GM23338 (cell line): ENCODE results near the gene PSD. TPM values are rescaled to one million over a fixed set of nuclear protein-coding genes. Genes with fewer than 3 reads are reported as not detected.

Experiments
- ATAC-seq: fragments of 200-7000 bp; cut with Tn5 transposase; 3 replicates; pipeline ENCODE4 v1.9.1; 2020
- DNase-seq: peaks from one replicate; pipeline ENCODE4 v3.0.0-alpha.2; 2015; ENCODE audit warnings: low spot score
- H2AFZ ChIP-seq: fragments of 200-600 bp; sonication (generic); 2 replicates; pipeline ENCODE4 v1.8.0; 2016; ENCODE audit warnings: antibody characterized with exemption, mild to moderate bottlenecking, moderate library complexity
- H3F3A ChIP-seq: fragments of 200-600 bp; sonication (generic); replicated peaks from 2 replicates; pipeline ENCODE4 v1.8.0; 2017; ENCODE audit warnings: antibody characterized with exemption, mixed run types, low read depth
- H3K27ac ChIP-seq: fragments of 200-600 bp; sonication (generic); 2 replicates; pipeline ENCODE4 v1.6.1; 2016; ENCODE audit warnings: low read depth
- H3K27me3 ChIP-seq: fragments of 200-600 bp; sonication (generic); 2 replicates; pipeline ENCODE4 v1.8.0; 2016; ENCODE audit warnings: mild to moderate bottlenecking, mixed run types, moderate library complexity; ENCODE audit not compliant: insufficient read depth
- H3K36me3 ChIP-seq: fragments of 200-600 bp; sonication (generic); 2 replicates; pipeline ENCODE4 v1.8.0; 2016; ENCODE audit warnings: mild to moderate bottlenecking; ENCODE audit not compliant: insufficient read depth
- H3K4me1 ChIP-seq: fragments of 200-600 bp; sonication (generic); 2 replicates; pipeline ENCODE4 v1.8.0; 2016; ENCODE audit warnings: mild to moderate bottlenecking, moderate library complexity; ENCODE audit not compliant: insufficient read depth
- H3K4me2 ChIP-seq: fragments of 200-600 bp; sonication (generic); 2 replicates; pipeline ENCODE4 v1.7.1; 2017; ENCODE audit warnings: mixed run types
- H3K4me3 ChIP-seq: fragments of 200-600 bp; sonication (generic); 2 replicates; pipeline ENCODE4 v1.6.1; 2016; ENCODE audit warnings: mixed run types
- H3K79me2 ChIP-seq: fragments of 200-600 bp; sonication (generic); replicated peaks from 2 replicates; pipeline ENCODE4 v1.8.0; 2017; ENCODE audit warnings: mild to moderate bottlenecking; ENCODE audit not compliant: insufficient read depth
- H3K9me2 ChIP-seq: fragments of 200-600 bp; sonication (generic); 2 replicates; pipeline ENCODE4 v1.8.0; 2017; ENCODE audit not compliant: insufficient read depth
- H4K20me1 ChIP-seq: fragments of 200-600 bp; sonication (generic); replicated peaks from 2 replicates; pipeline ENCODE4 v1.8.0; 2017; ENCODE audit warnings: mild to moderate bottlenecking; ENCODE audit not compliant: insufficient read depth
- H3K27ac Mint-ChIP-seq: 2 replicates; pipeline ENCODE4 v1.8.0; 2020; ENCODE audit warnings: inconsistent platforms, mild to moderate bottlenecking, moderate library complexity, mixed read lengths
- H3K27me3 Mint-ChIP-seq: 3 replicates; pipeline ENCODE4 v1.8.0; 2022; ENCODE audit warnings: low read depth, mild to moderate bottlenecking, moderate library complexity, mixed read lengths, inconsistent platforms; ENCODE audit not compliant: insufficient read depth, poor library complexity
- H3K36me3 Mint-ChIP-seq: 3 replicates; pipeline ENCODE4 v1.8.0; 2021; ENCODE audit warnings: low read depth, mild to moderate bottlenecking, inconsistent platforms, moderate library complexity, mixed read lengths
- H3K4me1 Mint-ChIP-seq: 3 replicates; pipeline ENCODE4 v1.8.0; 2020; ENCODE audit warnings: mild to moderate bottlenecking, inconsistent platforms, mixed read lengths
- H3K4me3 Mint-ChIP-seq: 3 replicates; pipeline ENCODE4 v1.8.0; 2021; ENCODE audit warnings: moderate library complexity, mild to moderate bottlenecking, inconsistent platforms, mixed read lengths
- H3K9me3 Mint-ChIP-seq: 3 replicates; pipeline ENCODE4 v1.8.0; 2020; ENCODE audit warnings: moderate library complexity, mild to moderate bottlenecking, inconsistent platforms, mixed read lengths
- EZH2 ChIP-seq: fragments of 200-600 bp; sonication (generic); IDR thresholded peaks from one replicate; pipeline ENCODE4 v1.8.0; 2017; ENCODE audit warnings: antibody characterized with exemption, mild to moderate bottlenecking, low read depth; ENCODE audit not compliant: unreplicated experiment
- JUNB ChIP-seq: IDR thresholded peaks from one replicate; pipeline ENCODE4 v1.6.1; 2016; ENCODE audit warnings: antibody characterized with exemption; ENCODE audit not compliant: unreplicated experiment
- POLR2AphosphoS5 ChIP-seq: IDR thresholded peaks from 2 replicates; pipeline ENCODE4 v1.6.1; 2016; ENCODE audit warnings: antibody characterized with exemption, low read depth
- STAT1 ChIP-seq: IDR thresholded peaks from one replicate; pipeline ENCODE4 v1.6.1; 2016; ENCODE audit warnings: antibody characterized with exemption; ENCODE audit not compliant: unreplicated experiment
- ZNF114 ChIP-seq: fragments of 250-450 bp; sonication (Bioruptor Pico); IDR thresholded peaks from 2 replicates; pipeline ENCODE4 v1.5.0; 2020; ENCODE audit warnings: mild to moderate bottlenecking, moderate library complexity
- ZNF331 ChIP-seq: fragments of 250-450 bp; sonication (Bioruptor Pico); IDR thresholded peaks from 2 replicates; pipeline ENCODE4 v1.5.0; 2020; ENCODE audit warnings: low read depth, mild to moderate bottlenecking, moderate library complexity
- polyA plus RNA-seq: library from polyadenylated mRNA; unstranded; fragments of >200 nt; fragmentation: Nextera tagmentation; extraction: Ambion mirVana; gene quantifications from 2 replicates; pipeline ENCODE4 v1.2.1, GENCODE V29; 2016
- total RNA-seq: library from RNA; depleted of rRNA; stranded (reverse); fragments of >200 nt; shearing (Covaris generic); gene quantifications from 2 replicates; pipeline ENCODE4 v1.2.3, GENCODE V29; 2014
- TF ChIP-seq, protein P1 (sequence below): fragments of 250-450 bp; sonication (Bioruptor Pico); IDR thresholded peaks from 2 replicates; pipeline ENCODE4 v1.5.0; 2020; ENCODE audit warnings: mild to moderate bottlenecking, moderate library complexity
- TF ChIP-seq, protein P2 (sequence below): IDR thresholded peaks from one replicate; pipeline ENCODE4 v1.6.1; 2018; ENCODE audit warnings: antibody characterized with exemption; ENCODE audit not compliant: unreplicated experiment
- TF ChIP-seq, protein P3 (sequence below): IDR thresholded peaks from 2 replicates; pipeline ENCODE4 v1.6.1; 2016; ENCODE audit warnings: antibody characterized with exemption
- TF ChIP-seq, protein P4 (sequence below), 2 experiments: fragments of 200-600 bp in 1 of 2; sonication (generic) in 1 of 2; conservative IDR thresholded peaks; 2 replicates each; pipeline versions ENCODE4 v1.5.1 to v1.6.1; 2016 to 2017; ENCODE audit warnings: antibody characterized with exemption in 2 of 2, low read depth in 2 of 2, mild to moderate bottlenecking in 2 of 2, moderate library complexity in 1 of 2

PSD gene
- total and polyA plus RNA-seq, 2 experiments from 2014 or later: 1.9 to 6.8 TPM

DNA sequence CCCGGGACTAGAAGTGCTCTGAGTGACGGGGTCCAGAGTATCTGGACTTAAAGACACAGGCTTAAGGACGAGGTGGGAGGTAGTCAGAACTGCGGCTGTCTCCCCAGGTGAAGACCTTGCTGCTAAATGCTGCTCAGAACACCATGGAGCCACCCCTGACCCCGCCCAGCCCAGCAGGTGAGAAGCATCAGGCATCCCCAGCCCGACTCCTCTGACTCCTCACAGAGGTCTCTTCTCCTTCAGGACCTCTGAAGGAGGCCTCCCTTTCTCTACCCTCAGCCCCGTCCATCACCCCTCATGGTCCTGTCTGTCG, 17.3 kb downstream of the PSD start:
- no peak overlapping the region for H3K27ac Mint-ChIP-seq
- no peak overlapping the region for H2AFZ ChIP-seq
- no peaks in the 10 kb centered on the region for H3K79me2 ChIP-seq
- H3K4me3 ChIP-seq: no peak overlapping the region
- H4K20me1 ChIP-seq: no peaks in the 10 kb centered on the region; the same call in 1 of the 2 replicates
- no peaks in the 10 kb centered on the region for H3K9me2 ChIP-seq
- no peak for DNase-seq
- H3K36me3 Mint-ChIP-seq: no peaks in the 10 kb centered on the region; the same call in 2 of the 3 replicates
- H3K27me3 ChIP-seq: 0 out of 2 replicates have a peak, but pooled peaks cover under 1% of the 10 kb centered on the region
- H3K4me1 ChIP-seq: peaks cover 3% of the 10 kb centered on the region; the same call in 1 of the 2 replicates
- peaks cover 8% of the 10 kb centered on the region; the same call in 2 of the 3 replicates for H3K4me1 Mint-ChIP-seq
- no peak overlapping the region for H3K4me2 ChIP-seq
- no peak overlapping the region for H3K4me3 Mint-ChIP-seq
- no peaks in the 10 kb centered on the region for H3K36me3 ChIP-seq
- H3K27ac ChIP-seq: no peak overlapping the region
- TF ChIP-seq ZNF114 (CRISPR knock-in tag) (no peak), ZNF331 (CRISPR knock-in tag) (no peak), POLR2AphosphoS5 (no peak), EZH2 (no peak), STAT1 (no peak), JUNB (no peak)
- TF ChIP-seq, protein P1, sequence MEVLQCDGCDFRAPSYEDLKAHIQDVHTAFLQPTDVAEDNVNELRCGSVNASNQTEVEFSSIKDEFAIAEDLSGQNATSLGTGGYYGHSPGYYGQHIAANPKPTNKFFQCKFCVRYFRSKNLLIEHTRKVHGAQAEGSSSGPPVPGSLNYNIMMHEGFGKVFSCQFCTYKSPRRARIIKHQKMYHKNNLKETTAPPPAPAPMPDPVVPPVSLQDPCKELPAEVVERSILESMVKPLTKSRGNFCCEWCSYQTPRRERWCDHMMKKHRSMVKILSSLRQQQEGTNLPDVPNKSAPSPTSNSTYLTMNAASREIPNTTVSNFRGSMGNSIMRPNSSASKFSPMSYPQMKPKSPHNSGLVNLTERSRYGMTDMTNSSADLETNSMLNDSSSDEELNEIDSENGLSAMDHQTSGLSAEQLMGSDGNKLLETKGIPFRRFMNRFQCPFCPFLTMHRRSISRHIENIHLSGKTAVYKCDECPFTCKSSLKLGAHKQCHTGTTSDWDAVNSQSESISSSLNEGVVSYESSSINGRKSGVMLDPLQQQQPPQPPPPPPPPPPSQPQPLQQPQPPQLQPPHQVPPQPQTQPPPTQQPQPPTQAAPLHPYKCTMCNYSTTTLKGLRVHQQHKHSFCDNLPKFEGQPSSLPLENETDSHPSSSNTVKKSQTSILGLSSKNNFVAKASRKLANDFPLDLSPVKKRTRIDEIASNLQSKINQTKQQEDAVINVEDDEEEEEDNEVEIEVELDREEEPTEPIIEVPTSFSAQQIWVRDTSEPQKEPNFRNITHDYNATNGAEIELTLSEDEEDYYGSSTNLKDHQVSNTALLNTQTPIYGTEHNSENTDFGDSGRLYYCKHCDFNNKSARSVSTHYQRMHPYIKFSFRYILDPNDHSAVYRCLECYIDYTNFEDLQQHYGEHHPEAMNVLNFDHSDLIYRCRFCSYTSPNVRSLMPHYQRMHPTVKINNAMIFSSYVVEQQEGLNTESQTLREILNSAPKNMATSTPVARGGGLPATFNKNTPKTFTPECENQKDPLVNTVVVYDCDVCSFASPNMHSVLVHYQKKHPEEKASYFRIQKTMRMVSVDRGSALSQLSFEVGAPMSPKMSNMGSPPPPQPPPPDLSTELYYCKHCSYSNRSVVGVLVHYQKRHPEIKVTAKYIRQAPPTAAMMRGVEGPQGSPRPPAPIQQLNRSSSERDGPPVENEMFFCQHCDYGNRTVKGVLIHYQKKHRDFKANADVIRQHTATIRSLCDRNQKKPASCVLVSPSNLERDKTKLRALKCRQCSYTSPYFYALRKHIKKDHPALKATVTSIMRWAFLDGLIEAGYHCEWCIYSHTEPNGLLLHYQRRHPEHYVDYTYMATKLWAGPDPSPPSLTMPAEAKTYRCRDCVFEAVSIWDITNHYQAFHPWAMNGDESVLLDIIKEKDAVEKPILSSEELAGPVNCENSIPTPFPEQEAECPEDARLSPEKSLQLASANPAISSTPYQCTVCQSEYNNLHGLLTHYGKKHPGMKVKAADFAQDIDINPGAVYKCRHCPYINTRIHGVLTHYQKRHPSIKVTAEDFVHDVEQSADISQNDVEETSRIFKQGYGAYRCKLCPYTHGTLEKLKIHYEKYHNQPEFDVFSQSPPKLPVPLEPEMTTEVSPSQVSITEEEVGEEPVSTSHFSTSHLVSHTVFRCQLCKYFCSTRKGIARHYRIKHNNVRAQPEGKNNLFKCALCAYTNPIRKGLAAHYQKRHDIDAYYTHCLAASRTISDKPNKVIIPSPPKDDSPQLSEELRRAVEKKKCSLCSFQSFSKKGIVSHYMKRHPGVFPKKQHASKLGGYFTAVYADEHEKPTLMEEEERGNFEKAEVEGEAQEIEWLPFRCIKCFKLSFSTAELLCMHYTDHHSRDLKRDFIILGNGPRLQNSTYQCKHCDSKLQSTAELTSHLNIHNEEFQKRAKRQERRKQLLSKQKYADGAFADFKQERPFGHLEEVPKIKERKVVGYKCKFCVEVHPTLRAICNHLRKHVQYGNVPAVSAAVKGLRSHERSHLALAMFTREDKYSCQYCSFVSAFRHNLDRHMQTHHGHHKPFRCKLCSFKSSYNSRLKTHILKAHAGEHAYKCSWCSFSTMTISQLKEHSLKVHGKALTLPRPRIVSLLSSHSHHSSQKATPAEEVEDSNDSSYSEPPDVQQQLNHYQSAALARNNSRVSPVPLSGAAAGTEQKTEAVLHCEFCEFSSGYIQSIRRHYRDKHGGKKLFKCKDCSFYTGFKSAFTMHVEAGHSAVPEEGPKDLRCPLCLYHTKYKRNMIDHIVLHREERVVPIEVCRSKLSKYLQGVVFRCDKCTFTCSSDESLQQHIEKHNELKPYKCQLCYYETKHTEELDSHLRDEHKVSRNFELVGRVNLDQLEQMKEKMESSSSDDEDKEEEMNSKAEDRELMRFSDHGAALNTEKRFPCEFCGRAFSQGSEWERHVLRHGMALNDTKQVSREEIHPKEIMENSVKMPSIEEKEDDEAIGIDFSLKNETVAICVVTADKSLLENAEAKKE (CRISPR knock-in tag): no peak
- TF ChIP-seq, protein P2, sequence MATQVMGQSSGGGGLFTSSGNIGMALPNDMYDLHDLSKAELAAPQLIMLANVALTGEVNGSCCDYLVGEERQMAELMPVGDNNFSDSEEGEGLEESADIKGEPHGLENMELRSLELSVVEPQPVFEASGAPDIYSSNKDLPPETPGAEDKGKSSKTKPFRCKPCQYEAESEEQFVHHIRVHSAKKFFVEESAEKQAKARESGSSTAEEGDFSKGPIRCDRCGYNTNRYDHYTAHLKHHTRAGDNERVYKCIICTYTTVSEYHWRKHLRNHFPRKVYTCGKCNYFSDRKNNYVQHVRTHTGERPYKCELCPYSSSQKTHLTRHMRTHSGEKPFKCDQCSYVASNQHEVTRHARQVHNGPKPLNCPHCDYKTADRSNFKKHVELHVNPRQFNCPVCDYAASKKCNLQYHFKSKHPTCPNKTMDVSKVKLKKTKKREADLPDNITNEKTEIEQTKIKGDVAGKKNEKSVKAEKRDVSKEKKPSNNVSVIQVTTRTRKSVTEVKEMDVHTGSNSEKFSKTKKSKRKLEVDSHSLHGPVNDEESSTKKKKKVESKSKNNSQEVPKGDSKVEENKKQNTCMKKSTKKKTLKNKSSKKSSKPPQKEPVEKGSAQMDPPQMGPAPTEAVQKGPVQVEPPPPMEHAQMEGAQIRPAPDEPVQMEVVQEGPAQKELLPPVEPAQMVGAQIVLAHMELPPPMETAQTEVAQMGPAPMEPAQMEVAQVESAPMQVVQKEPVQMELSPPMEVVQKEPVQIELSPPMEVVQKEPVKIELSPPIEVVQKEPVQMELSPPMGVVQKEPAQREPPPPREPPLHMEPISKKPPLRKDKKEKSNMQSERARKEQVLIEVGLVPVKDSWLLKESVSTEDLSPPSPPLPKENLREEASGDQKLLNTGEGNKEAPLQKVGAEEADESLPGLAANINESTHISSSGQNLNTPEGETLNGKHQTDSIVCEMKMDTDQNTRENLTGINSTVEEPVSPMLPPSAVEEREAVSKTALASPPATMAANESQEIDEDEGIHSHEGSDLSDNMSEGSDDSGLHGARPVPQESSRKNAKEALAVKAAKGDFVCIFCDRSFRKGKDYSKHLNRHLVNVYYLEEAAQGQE: no peak
- TF ChIP-seq, protein P3, sequence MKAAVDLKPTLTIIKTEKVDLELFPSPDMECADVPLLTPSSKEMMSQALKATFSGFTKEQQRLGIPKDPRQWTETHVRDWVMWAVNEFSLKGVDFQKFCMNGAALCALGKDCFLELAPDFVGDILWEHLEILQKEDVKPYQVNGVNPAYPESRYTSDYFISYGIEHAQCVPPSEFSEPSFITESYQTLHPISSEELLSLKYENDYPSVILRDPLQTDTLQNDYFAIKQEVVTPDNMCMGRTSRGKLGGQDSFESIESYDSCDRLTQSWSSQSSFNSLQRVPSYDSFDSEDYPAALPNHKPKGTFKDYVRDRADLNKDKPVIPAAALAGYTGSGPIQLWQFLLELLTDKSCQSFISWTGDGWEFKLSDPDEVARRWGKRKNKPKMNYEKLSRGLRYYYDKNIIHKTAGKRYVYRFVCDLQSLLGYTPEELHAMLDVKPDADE: no peak
- TF ChIP-seq, protein P4, sequence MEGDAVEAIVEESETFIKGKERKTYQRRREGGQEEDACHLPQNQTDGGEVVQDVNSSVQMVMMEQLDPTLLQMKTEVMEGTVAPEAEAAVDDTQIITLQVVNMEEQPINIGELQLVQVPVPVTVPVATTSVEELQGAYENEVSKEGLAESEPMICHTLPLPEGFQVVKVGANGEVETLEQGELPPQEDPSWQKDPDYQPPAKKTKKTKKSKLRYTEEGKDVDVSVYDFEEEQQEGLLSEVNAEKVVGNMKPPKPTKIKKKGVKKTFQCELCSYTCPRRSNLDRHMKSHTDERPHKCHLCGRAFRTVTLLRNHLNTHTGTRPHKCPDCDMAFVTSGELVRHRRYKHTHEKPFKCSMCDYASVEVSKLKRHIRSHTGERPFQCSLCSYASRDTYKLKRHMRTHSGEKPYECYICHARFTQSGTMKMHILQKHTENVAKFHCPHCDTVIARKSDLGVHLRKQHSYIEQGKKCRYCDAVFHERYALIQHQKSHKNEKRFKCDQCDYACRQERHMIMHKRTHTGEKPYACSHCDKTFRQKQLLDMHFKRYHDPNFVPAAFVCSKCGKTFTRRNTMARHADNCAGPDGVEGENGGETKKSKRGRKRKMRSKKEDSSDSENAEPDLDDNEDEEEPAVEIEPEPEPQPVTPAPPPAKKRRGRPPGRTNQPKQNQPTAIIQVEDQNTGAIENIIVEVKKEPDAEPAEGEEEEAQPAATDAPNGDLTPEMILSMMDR (conservative IDR thresholded peaks at IDR 0.05; ENCODE audit: low read depth in 2 of 2): no peak
- no peak for ATAC-seq
- 0 out of 2 replicates have a peak, but pooled peaks cover 9% of the 10 kb centered on the region for H3F3A ChIP-seq
- no peaks in the 10 kb centered on the region for H3K9me3 Mint-ChIP-seq
- peaks cover 25% of the 10 kb centered on the region for H3K27me3 Mint-ChIP-seq
